Trophoblast cell (in vitro differentiated cells and primary cell): ENCODE data around the gene FBRSL1.

Source experiments
- DNase-seq, 2 donors: peaks; one replicate each; pipeline ENCODE4 v3.0.0-alpha.2; 2016
- H2AFZ ChIP-seq: 2 replicates; pipeline ENCODE4 v1.6.1; 2013; ENCODE audit warnings: low read length, moderate library complexity, mild to moderate bottlenecking; ENCODE audit not compliant: insufficient read depth, poor library complexity
- H2AK5ac ChIP-seq: 2 replicates; pipeline ENCODE4 v1.6.1; 2013; ENCODE audit warnings: mild to moderate bottlenecking, low read length
- H2BK120ac ChIP-seq: 2 replicates; pipeline ENCODE4 v1.6.1; 2013; ENCODE audit warnings: low read length, mild to moderate bottlenecking, moderate library complexity; ENCODE audit not compliant: insufficient read depth, poor library complexity
- H2BK12ac ChIP-seq: 2 replicates; pipeline ENCODE4 v1.6.1; 2013; ENCODE audit warnings: mild to moderate bottlenecking, low read length, moderate library complexity
- H2BK5ac ChIP-seq: 2 replicates; pipeline ENCODE4 v1.6.1; 2013; ENCODE audit warnings: low read length, low read depth, moderate library complexity, mild to moderate bottlenecking; ENCODE audit not compliant: poor library complexity
- H3K14ac ChIP-seq: 2 replicates; pipeline ENCODE4 v1.6.1; 2013; ENCODE audit warnings: mild to moderate bottlenecking, low read length
- H3K18ac ChIP-seq: 2 replicates; pipeline ENCODE4 v1.6.1; 2013; ENCODE audit warnings: mild to moderate bottlenecking, low read length
- H3K23ac ChIP-seq: 2 replicates; pipeline ENCODE4 v1.6.1; 2013; ENCODE audit warnings: low read length
- H3K27ac ChIP-seq: 2 replicates; pipeline ENCODE4 v1.5.1; 2013; ENCODE audit warnings: low read depth, mild to moderate bottlenecking, inconsistent platforms, low read length, moderate library complexity
- H3K27me3 ChIP-seq: 2 replicates; pipeline ENCODE4 v1.6.1; 2013; ENCODE audit warnings: inconsistent platforms, mild to moderate bottlenecking, low read length, moderate library complexity; ENCODE audit not compliant: insufficient read depth
- H3K36me3 ChIP-seq, 2 experiments: 1 replicate in 1 of 2; 2 replicates in 1 of 2; pipeline ENCODE4 v1.6.1; 2013; ENCODE audit warnings: low read length in 2 of 2, mild to moderate bottlenecking in 2 of 2, moderate library complexity in 1 of 2; ENCODE audit not compliant: insufficient read depth in 2 of 2, control insufficient read depth in 1 of 2
- H3K4ac ChIP-seq: 2 replicates; pipeline ENCODE4 v1.6.1; 2013; ENCODE audit warnings: low read depth, mild to moderate bottlenecking, low read length, moderate library complexity
- H3K4me1 ChIP-seq, 2 experiments: 1 replicate in 1 of 2; 2 replicates in 1 of 2; pipeline ENCODE4 v1.6.1; 2013; ENCODE audit warnings: low read length in 2 of 2, mild to moderate bottlenecking in 2 of 2, moderate library complexity in 1 of 2; ENCODE audit not compliant: insufficient read depth in 2 of 2, control insufficient read depth in 1 of 2
- H3K4me2 ChIP-seq: 2 replicates; pipeline ENCODE4 v1.6.1; 2013; ENCODE audit warnings: inconsistent platforms, mild to moderate bottlenecking, low read length, moderate library complexity
- H3K4me3 ChIP-seq: 2 replicates; pipeline ENCODE4 v1.5.1; 2013; ENCODE audit warnings: mild to moderate bottlenecking, low read depth, low read length, inconsistent platforms
- H3K79me1 ChIP-seq: one replicate; pipeline ENCODE4 v1.6.1; 2013; ENCODE audit warnings: low read length
- H3K79me2 ChIP-seq: 2 replicates; pipeline ENCODE4 v1.6.1; 2013; ENCODE audit warnings: low read length, mild to moderate bottlenecking; ENCODE audit not compliant: control insufficient read depth, insufficient read depth, poor library complexity
- H3K9ac ChIP-seq: 2 replicates; pipeline ENCODE4 v1.6.1; 2013; ENCODE audit warnings: mild to moderate bottlenecking, low read length
- H3K9me3 ChIP-seq: 2 replicates; pipeline ENCODE4 v1.6.1; 2013; ENCODE audit warnings: low read depth, mild to moderate bottlenecking, control low read depth, inconsistent platforms, low read length; ENCODE audit not compliant: insufficient read depth
- H4K12ac ChIP-seq: 2 replicates; pipeline ENCODE4 v1.6.1; 2013; ENCODE audit warnings: low read depth, mild to moderate bottlenecking, low read length, moderate library complexity
- H4K8ac ChIP-seq: 2 replicates; pipeline ENCODE4 v1.6.1; 2013; ENCODE audit warnings: low read depth, mild to moderate bottlenecking, low read length, moderate library complexity
- H4K91ac ChIP-seq: one replicate; pipeline ENCODE4 v1.6.1; 2013; ENCODE audit warnings: low read depth, mild to moderate bottlenecking, low read length, moderate library complexity
- WGBS: extraction: QIAGEN DNeasy Blood & Tissue Kit; methylation state at CpG from one replicate; pipeline ENCODE4 v1.1.7; 2013; ENCODE audit warnings: missing lambda C conversion rate; ENCODE audit not compliant: insufficient read length, insufficient coverage; ENCODE audit errors: extremely low coverage; 5-methylcytosine and 5-hydroxymethylcytosine counted together

The FBRSL1 gene

GRCh38 chr12:132444283-132444682 is 45.7 kb upstream of the FBRSL1 start:
- Histone ChIP-seq H3K18ac (no peak overlapping the region), H3K79me2 (no peaks in the 10 kb centered on the region), H3K14ac (no peak overlapping the region), H3K4me3 (no peak overlapping the region), H3K9me3 (peaks cover 1% of the 10 kb centered on the region), H3K27ac (no peak overlapping the region), H3K23ac (no peak overlapping the region), H4K12ac (no peak overlapping the region), H3K79me1 (no peaks in the 10 kb centered on the region), H4K91ac (no peak overlapping the region), H3K4ac (no peak overlapping the region), H3K27me3 (peaks cover 4% of the 10 kb centered on the region), H2BK12ac (no peak overlapping the region), H3K36me3 (no peaks in the 10 kb centered on the region), H2AFZ (no peak overlapping the region), H3K4me2 (no peak overlapping the region), H2AK5ac (no peak overlapping the region), H3K9ac (no peak overlapping the region), H2BK120ac (no peak overlapping the region), H4K8ac (no peak overlapping the region), H3K4me1 (no peaks in the 10 kb centered on the region), H2BK5ac (no peak overlapping the region)
- WGBS: no CpG with 5 or more reads among the region's 18 CpGs
- DNase-seq: no peak

- H2AFZ ChIP-seq: no peak overlapping the region
Observed at GRCh38 chr12:132444957-132445883, 44.7 kb upstream of the FBRSL1 start.

GRCh38 chr12:132445884-132446632 is 43.9 kb upstream of the FBRSL1 start:
- Histone ChIP-seq H3K9ac (no peak overlapping the region), H3K27me3 (peaks cover 4% of the 10 kb centered on the region), H4K91ac (no peak overlapping the region), H3K36me3 (no peaks in the 10 kb centered on the region), H3K79me1 (no peaks in the 10 kb centered on the region), H3K27ac (no peak overlapping the region), H3K4me1 (no peaks in the 10 kb centered on the region), H3K14ac (no peak overlapping the region), H2BK120ac (no peak overlapping the region), H4K8ac (no peak overlapping the region), H2AK5ac (no peak overlapping the region), H2AFZ (no peak overlapping the region), H3K18ac (no peak overlapping the region), H2BK12ac (no peak overlapping the region), H4K12ac (no peak overlapping the region), H3K4ac (no peak overlapping the region), H3K9me3 (peaks cover 1% of the 10 kb centered on the region), H3K4me2 (peak overlapping the region; percentile 40), H2BK5ac (no peak overlapping the region), H3K4me3 (peak overlapping the region; percentile 4), H3K23ac (no peak overlapping the region), H3K79me2 (no peaks in the 10 kb centered on the region)
- peak; percentile 34 to 65 for DNase-seq
- no CpG with 5 or more reads among the region's 39 CpGs for WGBS

More at GRCh38 chr12:132444957-132445883, 44.7 kb upstream of the FBRSL1 start:
- WGBS: no CpG with 5 or more reads among the region's 37 CpGs
- no peak overlapping the region for H3K27ac ChIP-seq
- no peaks in the 10 kb centered on the region for H3K79me2 ChIP-seq
- H3K4me3 ChIP-seq: peak overlapping the region; percentile 4
- no peak overlapping the region for H4K8ac ChIP-seq
- no peak overlapping the region for H2BK12ac ChIP-seq
- H2AK5ac ChIP-seq: no peak overlapping the region
- H3K27me3 ChIP-seq: peaks cover 4% of the 10 kb centered on the region
- no peak overlapping the region for H2BK120ac ChIP-seq
- H4K91ac ChIP-seq: no peak overlapping the region
- peaks cover 1% of the 10 kb centered on the region for H3K9me3 ChIP-seq
- no peak overlapping the region for H4K12ac ChIP-seq
- H3K79me1 ChIP-seq: no peaks in the 10 kb centered on the region
- no peak for DNase-seq
- H3K4ac ChIP-seq: no peak overlapping the region
- H3K4me2 ChIP-seq: peak overlapping the region; percentile 40
- H3K9ac ChIP-seq: no peak overlapping the region
- no peaks in the 10 kb centered on the region for H3K4me1 ChIP-seq
- H3K36me3 ChIP-seq: no peaks in the 10 kb centered on the region
- no peak overlapping the region for H3K14ac ChIP-seq
- no peak overlapping the region for H3K23ac ChIP-seq
- H2BK5ac ChIP-seq: no peak overlapping the region
- H3K18ac ChIP-seq: no peak overlapping the region

GRCh38 chr12:132446633-132447326 is 43.2 kb upstream of the FBRSL1 start:
- H3K79me2 ChIP-seq: no peaks in the 10 kb centered on the region
- no peak overlapping the region for H2BK120ac ChIP-seq
- H3K4ac ChIP-seq: no peak overlapping the region
- H3K4me3 ChIP-seq: no peak overlapping the region
- no CpG with 5 or more reads among the region's 13 CpGs for WGBS
- no peak overlapping the region for H4K8ac ChIP-seq
- no peak overlapping the region for H4K12ac ChIP-seq
- H3K14ac ChIP-seq: no peak overlapping the region
- no peak overlapping the region for H2AFZ ChIP-seq
- no peaks in the 10 kb centered on the region for H3K79me1 ChIP-seq
- no peak overlapping the region for H2BK12ac ChIP-seq
- H3K4me2 ChIP-seq: no peak overlapping the region
- H3K27ac ChIP-seq: no peak overlapping the region
- peaks cover 4% of the 10 kb centered on the region for H3K27me3 ChIP-seq
- H2AK5ac ChIP-seq: no peak overlapping the region
- no peaks in the 10 kb centered on the region for H3K36me3 ChIP-seq
- H3K9ac ChIP-seq: no peak overlapping the region
- no peak overlapping the region for H2BK5ac ChIP-seq
- peaks cover 1% of the 10 kb centered on the region for H3K9me3 ChIP-seq
- H3K23ac ChIP-seq: no peak overlapping the region
- no peak overlapping the region for H4K91ac ChIP-seq
- DNase-seq: no peak
- no peaks in the 10 kb centered on the region for H3K4me1 ChIP-seq
- no peak overlapping the region for H3K18ac ChIP-seq
